Mesendoderm (in vitro differentiated cells): Measurements from ENCODE around the gene OCRL.
"Not testable (repeated sequence)": the region's sequence is repeated elsewhere in the genome, so short reads cannot be mapped to it uniquely, and the experiment has no call there.

Experiments used
- DNase-seq: peaks from one replicate; pipeline ENCODE4 v3.0.0; 2013
- H2AK5ac ChIP-seq: 2 replicates; pipeline ENCODE4 v1.6.1; 2013; ENCODE audit warnings: low read length, inconsistent platforms
- H2BK120ac ChIP-seq: 2 replicates; pipeline ENCODE4 v1.6.1; 2013; ENCODE audit warnings: low read depth, mild to moderate bottlenecking, low read length, moderate library complexity, mixed read lengths
- H2BK15ac ChIP-seq: replicated peaks from 2 replicates; pipeline ENCODE4 v1.6.1; 2013; ENCODE audit warnings: low read depth, mild to moderate bottlenecking, moderate library complexity
- H2BK5ac ChIP-seq: 2 replicates; pipeline ENCODE4 v1.6.1; 2013; ENCODE audit warnings: low read length, inconsistent platforms
- H3K18ac ChIP-seq: 2 replicates; pipeline ENCODE4 v1.6.1; 2013; ENCODE audit warnings: mild to moderate bottlenecking, low read length, mixed read lengths
- H3K23ac ChIP-seq: one replicate; pipeline ENCODE4 v1.6.1; 2013; ENCODE audit warnings: low read length
- H3K27ac ChIP-seq: 2 replicates; pipeline ENCODE4 v1.5.1; 2013; ENCODE audit warnings: low read depth, mild to moderate bottlenecking, inconsistent platforms, low read length, moderate library complexity
- H3K27me3 ChIP-seq: 2 replicates; pipeline ENCODE4 v1.6.1; 2013; ENCODE audit warnings: low read length, control low read depth, mild to moderate bottlenecking, inconsistent platforms; ENCODE audit not compliant: insufficient read depth, poor library complexity
- H3K36me3 ChIP-seq: 2 replicates; pipeline ENCODE4 v1.6.1; 2013; ENCODE audit warnings: low read length, inconsistent platforms; ENCODE audit not compliant: control insufficient read depth, insufficient read depth
- H3K4ac ChIP-seq: one replicate; pipeline ENCODE4 v1.6.1; 2013; ENCODE audit warnings: low read depth, mild to moderate bottlenecking, low read length, moderate library complexity
- H3K4me1 ChIP-seq: 2 replicates; pipeline ENCODE4 v1.6.1; 2013; ENCODE audit warnings: low read depth, low read length, inconsistent platforms; ENCODE audit not compliant: control insufficient read depth
- H3K4me2 ChIP-seq: 2 replicates; pipeline ENCODE4 v1.6.1; 2013; ENCODE audit warnings: low read length
- H3K4me3 ChIP-seq: 2 replicates; pipeline ENCODE4 v1.5.1; 2013; ENCODE audit warnings: mild to moderate bottlenecking, low read length
- H3K56ac ChIP-seq: one replicate; pipeline ENCODE4 v1.6.1; 2013; ENCODE audit warnings: low read length
- H3K79me1 ChIP-seq: 2 replicates; pipeline ENCODE4 v1.6.1; 2013; ENCODE audit warnings: low read length, inconsistent platforms
- H3K79me2 ChIP-seq: 2 replicates; pipeline ENCODE4 v1.6.1; 2013; ENCODE audit warnings: mild to moderate bottlenecking, low read length; ENCODE audit not compliant: control insufficient read depth, insufficient read depth
- H3K9ac ChIP-seq: 2 replicates; pipeline ENCODE4 v1.6.1; 2013; ENCODE audit warnings: low read length, inconsistent platforms
- H4K5ac ChIP-seq: one replicate; pipeline ENCODE4 v1.6.1; 2013; ENCODE audit warnings: low read length
- H4K8ac ChIP-seq: one replicate; pipeline ENCODE4 v1.6.1; 2013; ENCODE audit warnings: low read depth, mild to moderate bottlenecking, control low read depth, low read length, moderate library complexity
- WGBS: extraction: QIAGEN DNeasy Blood & Tissue Kit; methylation state at CpG from one replicate; pipeline ENCODE4 v1.1.7; 2013; ENCODE audit warnings: low lambda C conversion rate, missing lambda C conversion rate; ENCODE audit not compliant: insufficient coverage; ENCODE audit errors: extremely low coverage; 5-methylcytosine and 5-hydroxymethylcytosine counted together

Gene OCRL

GRCh38 chrX:129568349-129568748 is 28.3 kb downstream of the OCRL start:
- Histone ChIP-seq H3K4me2 (no peak overlapping the region), H3K18ac (no peak overlapping the region), H2BK5ac (no peak overlapping the region), H3K79me2 (no peaks in the 10 kb centered on the region), H3K27me3 (no peaks in the 10 kb centered on the region), H4K8ac (no peak overlapping the region), H2BK15ac (no peak overlapping the region), H3K9ac (no peak overlapping the region), H3K27ac (no peak overlapping the region), H3K4me3 (no peak overlapping the region), H2AK5ac (no peak overlapping the region), H2BK120ac (no peak overlapping the region), H4K5ac (no peak overlapping the region), H3K4me1 (no peaks in the 10 kb centered on the region), H3K56ac (no peak overlapping the region), H3K79me1 (no peaks in the 10 kb centered on the region), H3K36me3 (no peaks in the 10 kb centered on the region), H3K4ac (no peak overlapping the region), H3K23ac (no peak overlapping the region)
- no CpG with 5 or more reads among the region's 3 CpGs for WGBS
- no peak for DNase-seq

- Histone ChIP-seq H2BK15ac (no peak overlapping the region), H3K56ac (no peak overlapping the region), H3K4me1 (no peaks in the 10 kb centered on the region), H3K4me3 (no peak overlapping the region), H4K5ac (no peak overlapping the region), H3K79me2 (no peaks in the 10 kb centered on the region), H3K79me1 (no peaks in the 10 kb centered on the region), H3K9ac (no peak overlapping the region), H3K4me2 (no peak overlapping the region), H4K8ac (no peak overlapping the region), H2BK120ac (no peak overlapping the region), H3K27ac (no peak overlapping the region), H2AK5ac (no peak overlapping the region), H3K36me3 (no peaks in the 10 kb centered on the region), H3K18ac (no peak overlapping the region), H3K4ac (no peak overlapping the region), H2BK5ac (no peak overlapping the region), H3K27me3 (no peaks in the 10 kb centered on the region), H3K23ac (no peak overlapping the region)
- no CpG with 5 or more reads among the region's 2 CpGs for WGBS
- DNase-seq = no peak
These were observed 32.4 kb downstream of the OCRL start for GRCh38 chrX:129572422-129572821.

GRCh38 chrX:129573652-129574051 is 33.6 kb downstream of the OCRL start:
- not testable (repeated sequence) for H3K9ac ChIP-seq, H3K4me1 ChIP-seq, H4K8ac ChIP-seq, H2BK15ac ChIP-seq, DNase-seq, H3K27ac ChIP-seq, H3K56ac ChIP-seq, H3K18ac ChIP-seq, H3K36me3 ChIP-seq, H3K4ac ChIP-seq, H3K23ac ChIP-seq, H3K27me3 ChIP-seq, H2BK120ac ChIP-seq, H3K79me1 ChIP-seq, H2BK5ac ChIP-seq, H3K4me2 ChIP-seq, H3K79me2 ChIP-seq, H3K4me3 ChIP-seq, H2AK5ac ChIP-seq, H4K5ac ChIP-seq
- WGBS = no CpG with 5 or more reads among the region's 4 CpGs

- no peaks in the 10 kb centered on the region for H3K79me2 ChIP-seq
- no peak overlapping the region for H4K8ac ChIP-seq
- H3K36me3 ChIP-seq = no peaks in the 10 kb centered on the region
- H3K4me3 ChIP-seq = no peak overlapping the region
- no peak overlapping the region for H3K18ac ChIP-seq
- H2AK5ac ChIP-seq = no peak overlapping the region
- H3K9ac ChIP-seq = no peak overlapping the region
- no peaks in the 10 kb centered on the region for H3K27me3 ChIP-seq
- H3K79me1 ChIP-seq = no peaks in the 10 kb centered on the region
- H3K56ac ChIP-seq = no peak overlapping the region
- H3K27ac ChIP-seq = no peak overlapping the region
- H4K5ac ChIP-seq = no peak overlapping the region
- H2BK5ac ChIP-seq = no peak overlapping the region
- H2BK120ac ChIP-seq = no peak overlapping the region
- H3K4me2 ChIP-seq = no peak overlapping the region
- no peaks in the 10 kb centered on the region for H3K4me1 ChIP-seq
- no peak overlapping the region for H3K23ac ChIP-seq
- DNase-seq = no peak
- no CpG with 5 or more reads among the region's 2 CpGs for WGBS
- H3K4ac ChIP-seq = no peak overlapping the region
- no peak overlapping the region for H2BK15ac ChIP-seq
These were observed 34.2 kb downstream of the OCRL start for GRCh38 chrX:129574214-129574613.

- Histone ChIP-seq H3K23ac (no peak overlapping the region), H3K4me2 (no peak overlapping the region), H3K27me3 (no peaks in the 10 kb centered on the region), H4K8ac (no peak overlapping the region), H3K4me3 (no peak overlapping the region), H2BK5ac (no peak overlapping the region), H3K4ac (no peak overlapping the region), H3K9ac (no peak overlapping the region), H2BK120ac (no peak overlapping the region), H2AK5ac (no peak overlapping the region), H2BK15ac (no peak overlapping the region), H3K4me1 (no peaks in the 10 kb centered on the region), H3K56ac (no peak overlapping the region), H3K79me2 (no peaks in the 10 kb centered on the region), H3K36me3 (no peaks in the 10 kb centered on the region), H3K27ac (no peak overlapping the region), H3K79me1 (no peaks in the 10 kb centered on the region), H4K5ac (no peak overlapping the region), H3K18ac (no peak overlapping the region)
- WGBS = no CpG with 5 or more reads among the region's 3 CpGs
- no peak for DNase-seq
These were observed 36.5 kb downstream of the OCRL start for GRCh38 chrX:129576539-129576938.

GRCh38 chrX:129577473-129577872 is 37.4 kb downstream of the OCRL start:
- peak; percentile 23 for DNase-seq
- Histone ChIP-seq H3K23ac (no peak overlapping the region), H2BK5ac (no peak overlapping the region), H3K79me1 (no peaks in the 10 kb centered on the region), H3K4ac (no peak overlapping the region), H2AK5ac (no peak overlapping the region), H4K5ac (no peak overlapping the region), H3K27ac (no peak overlapping the region), H3K9ac (no peak overlapping the region), H3K79me2 (no peaks in the 10 kb centered on the region), H3K4me2 (no peak overlapping the region), H3K18ac (no peak overlapping the region), H3K56ac (no peak overlapping the region), H2BK120ac (no peak overlapping the region), H4K8ac (no peak overlapping the region), H2BK15ac (no peak overlapping the region), H3K36me3 (no peaks in the 10 kb centered on the region), H3K4me1 (no peaks in the 10 kb centered on the region), H3K27me3 (no peaks in the 10 kb centered on the region), H3K4me3 (no peak overlapping the region)
- WGBS = no CpG with 5 or more reads among the region's 5 CpGs
